Activated gamma-delta T cell treated with anti-CD3 and anti-CD28 coated beads, Interleukin-2, amount 50 U/mL, for 16 hours (primary cell): ENCODE measurements around the gene XPC.
"Not testable (repeated sequence)": the region's sequence is repeated elsewhere in the genome, so short reads cannot be mapped to it uniquely, and the experiment has no call there.

ENCODE experiments used
- DNase-seq: peaks from one replicate; pipeline ENCODE4 v3.0.0-alpha.2; 2020; ENCODE audit warnings: low read depth

Gene XPC

GRCh38 chr3:14119651-14120050 lies 58.8 kb downstream of the XPC start:
- DNase-seq, result no peak

GRCh38 chr3:14118400-14119381 lies 59.7 kb downstream of the XPC start:
- DNase-seq, result no peak

- DNase-seq, result no peak
Observed at GRCh38 chr3:14117468-14118399, 60.7 kb downstream of the XPC start.

- no peak for DNase-seq
Observed at GRCh38 chr3:14113965-14114635, 64.3 kb downstream of the XPC start.

- DNase-seq, result no peak
Observed at GRCh38 chr3:14110699-14111098, 67.7 kb downstream of the XPC start.

GRCh38 chr3:14109821-14110220 lies 68.6 kb downstream of the XPC start:
- DNase-seq, result not testable (repeated sequence)

- no peak for DNase-seq
Observed at GRCh38 chr3:14097616-14098391, 80.6 kb downstream of the XPC start.

GRCh38 chr3:14096742-14097141 lies 81.7 kb downstream of the XPC start:
- DNase-seq, result no peak
